BLaER1 treated with 17β-estradiol and CSF1 and Interleukin-3, amounts not matched to agents 10 nM and 100 nM (cell line): ENCODE measurements around the gene BABAM2.
A peak's percentile ranks its signal among the peaks of the same experiment; 100 is the strongest.

Source experiments
- H3K27ac ChIP-seq, 11 experiments: shearing (Covaris generic); formaldehyde crosslinking; 2 replicates each; pipeline ENCODE4 v1.8.1; 2022
- H3K27me3 ChIP-seq, 11 experiments: shearing (Covaris generic); formaldehyde crosslinking; 2 replicates each; pipeline ENCODE4 v1.8.1; 2022
- H3K36me3 ChIP-seq, 11 experiments: shearing (Covaris generic); formaldehyde crosslinking; 2 replicates each; pipeline ENCODE4 v1.8.1; 2022
- H3K4me1 ChIP-seq, 10 experiments: shearing (Covaris generic); formaldehyde crosslinking; 2 replicates each; pipeline ENCODE4 v1.8.1; 2022
- H3K4me2 ChIP-seq, 11 experiments: shearing (Covaris generic); formaldehyde crosslinking; 2 replicates each; pipeline ENCODE4 v1.8.1; 2022
- H3K4me3 ChIP-seq, 10 experiments: shearing (Covaris generic); formaldehyde crosslinking; 2 replicates each; pipeline ENCODE4 v1.8.1; 2022
- H3K9ac ChIP-seq, 11 experiments: shearing (Covaris generic); formaldehyde crosslinking; 2 replicates each; pipeline ENCODE4 v1.8.1; 2022
- H3K9me3 ChIP-seq, 11 experiments: shearing (Covaris generic); formaldehyde crosslinking; replicated peaks in 1 of 11; 2 replicates each; pipeline ENCODE4 v1.8.1; 2022
- H4K20me1 ChIP-seq, 11 experiments: shearing (Covaris generic); formaldehyde crosslinking; 2 replicates each; pipeline ENCODE4 v1.8.1; 2022
- Cebpa-rat ChIP-seq, 11 experiments: shearing (Covaris generic); IDR thresholded peaks; 2 replicates each; pipeline ENCODE4 v1.8.1; 2022

Gene BABAM2

DNA sequence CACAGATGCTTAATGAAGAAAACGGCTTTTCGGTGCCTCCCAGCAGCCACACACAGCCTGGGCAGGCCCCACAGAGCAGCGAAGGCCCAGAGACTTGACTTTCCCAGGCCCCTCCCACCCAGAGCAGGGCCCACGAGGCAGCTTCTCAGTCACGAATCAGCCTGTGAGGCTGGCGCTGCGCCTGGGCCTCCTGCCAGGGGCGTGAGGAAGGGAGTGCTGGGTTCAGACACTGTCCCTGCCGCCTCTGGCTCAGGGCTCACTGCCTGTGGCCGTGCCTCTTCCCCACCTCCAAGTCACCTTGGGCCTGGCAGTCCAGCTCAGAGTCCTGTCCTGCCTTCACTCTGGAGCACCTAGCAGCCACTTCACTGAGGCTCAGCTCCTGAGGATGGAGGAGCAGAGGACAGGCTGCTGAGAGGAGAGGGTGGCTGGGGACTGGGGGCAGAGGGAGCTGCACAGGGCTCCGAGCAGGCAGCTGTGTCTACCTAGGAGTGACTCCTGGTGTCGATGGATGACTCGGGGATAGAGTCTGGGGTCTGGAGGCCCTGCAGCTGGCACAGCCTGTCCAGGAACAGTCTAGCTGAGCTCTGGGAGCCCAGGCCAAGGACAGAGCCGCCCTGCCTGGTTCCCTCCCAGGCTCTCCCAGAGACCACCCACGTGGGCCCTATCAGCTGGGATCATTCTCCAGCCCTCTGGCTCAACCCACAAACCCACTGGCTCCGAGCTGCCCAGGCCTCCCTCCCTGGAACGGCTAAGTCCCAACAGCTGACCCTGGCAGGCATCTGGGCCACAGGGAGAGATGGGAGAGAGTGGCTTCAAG lies 465.8 kb downstream of the BABAM2 start:
- peaks cover 31 to 48% (median 40%) of the 10 kb centered on the region in 10 experiments for H3K4me1 ChIP-seq
- no peak overlapping the region for H3K4me3 ChIP-seq
- H3K27ac ChIP-seq, result peak overlapping the region in 5 of 11 experiments; percentile 3 to 37 (median 30); a peak in 5 of 22 replicates
- no peak for TF ChIP-seq Cebpa-rat (IDR thresholded peaks at IDR 0.05)
- H3K36me3 ChIP-seq, result no peaks in the 10 kb centered on the region
- no peaks in the 10 kb centered on the region for H4K20me1 ChIP-seq
- H3K9ac ChIP-seq, result peak overlapping the region in 4 of 11 experiments; percentile 15 to 44 (median 32); a peak in 5 of 22 replicates
- H3K4me2 ChIP-seq, result peak overlapping the region in 6 of 11 experiments; percentile 4 to 41 (median 24); a peak in 5 of 22 replicates
- H3K9me3 ChIP-seq, result no peaks in the 10 kb centered on the region
- no peaks in the 10 kb centered on the region for H3K27me3 ChIP-seq

DNA sequence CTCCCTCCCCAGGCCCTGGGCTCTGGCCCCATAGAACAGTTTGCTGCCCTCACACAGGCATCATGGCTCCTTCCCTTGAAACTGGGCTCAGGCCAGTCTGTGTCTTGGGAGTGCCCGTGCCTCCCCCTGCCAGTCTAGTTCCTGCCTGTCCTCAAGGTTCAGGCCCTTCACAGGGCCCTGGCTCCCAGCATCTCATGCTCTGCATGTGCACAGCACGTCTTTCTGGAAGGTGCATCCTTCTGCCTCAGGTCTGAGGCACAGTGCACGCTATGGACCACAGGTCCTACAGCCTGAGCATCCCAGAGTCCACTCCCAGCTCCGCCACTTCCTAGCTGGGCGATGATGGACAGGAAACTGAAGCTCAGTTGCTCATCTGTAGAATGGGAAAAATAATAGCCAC lies 466.5 kb downstream of the BABAM2 start:
- Histone ChIP-seq H3K4me1 (peaks cover 39 to 55% (median 47%) of the 10 kb centered on the region in 10 experiments), H3K9ac (no peak overlapping the region), H3K4me3 (no peak overlapping the region), H3K36me3 (no peaks in the 10 kb centered on the region), H3K9me3 (no peaks in the 10 kb centered on the region), H4K20me1 (no peaks in the 10 kb centered on the region), H3K27me3 (no peaks in the 10 kb centered on the region), H3K27ac (peak overlapping the region in 1 of 11 experiments; percentile 30; a peak in 1 of 22 replicates), H3K4me2 (0 out of 22 replicates have a peak overlapping the region, but pooled peaks of 3 of the 11 experiments have one; percentile 5 to 24 (median 23))
- no peak for TF ChIP-seq Cebpa-rat (IDR thresholded peaks at IDR 0.05)

DNA sequence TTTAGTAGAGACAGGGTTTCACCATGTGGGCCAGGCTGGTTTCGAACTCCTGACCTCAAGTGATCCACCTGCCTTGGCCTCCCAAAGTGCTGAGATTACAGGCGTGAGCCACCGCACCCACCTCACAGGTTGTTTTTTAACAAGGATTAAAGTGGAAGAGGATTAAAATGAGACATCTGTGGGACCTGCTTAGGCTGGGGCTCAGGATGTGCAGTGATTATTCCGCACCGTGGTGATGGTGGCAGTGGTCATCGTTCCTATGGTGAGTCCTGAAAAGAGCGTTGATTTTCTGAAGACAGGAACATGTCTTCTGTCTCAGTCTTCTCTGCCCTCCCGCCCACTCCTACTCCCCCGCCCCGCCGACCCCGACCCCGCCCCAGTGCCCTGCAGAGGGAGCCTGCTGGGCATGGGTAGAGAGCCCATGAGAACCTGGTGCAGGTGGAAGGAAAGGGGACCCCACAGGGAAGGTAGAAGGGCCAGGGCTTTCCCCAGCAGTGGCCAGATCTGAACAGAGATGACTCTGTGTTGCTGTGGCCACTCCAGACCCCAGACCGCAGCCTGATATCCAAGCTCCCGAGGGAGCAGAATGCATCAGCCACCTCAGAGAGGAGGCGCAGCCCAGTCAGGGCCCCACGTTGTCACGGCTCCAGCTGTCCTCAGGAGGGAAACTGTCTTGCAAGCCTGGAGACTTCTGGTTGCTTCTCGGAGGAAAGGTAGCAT lies 467.6 kb downstream of the BABAM2 start:
- no peaks in the 10 kb centered on the region for H4K20me1 ChIP-seq
- H3K4me1 ChIP-seq, result peaks cover 50 to 66% (median 58%) of the 10 kb centered on the region in 10 experiments
- no peaks in the 10 kb centered on the region for H3K9me3 ChIP-seq
- H3K9ac ChIP-seq, result peak overlapping the region in 10 of 11 experiments; percentile 36 to 78 (median 66); a peak in 14 of 22 replicates
- H3K27ac ChIP-seq, result peak overlapping the region in 10 of 11 experiments; percentile 66 to 90 (median 80); a peak in 18 of 22 replicates
- no peak for TF ChIP-seq Cebpa-rat (IDR thresholded peaks at IDR 0.05)
- H3K27me3 ChIP-seq, result no peaks in the 10 kb centered on the region
- H3K4me3 ChIP-seq, result no peak overlapping the region
- H3K36me3 ChIP-seq, result no peaks in the 10 kb centered on the region
- peak overlapping the region; percentile 89 to 100 (median 94) for H3K4me2 ChIP-seq

DNA sequence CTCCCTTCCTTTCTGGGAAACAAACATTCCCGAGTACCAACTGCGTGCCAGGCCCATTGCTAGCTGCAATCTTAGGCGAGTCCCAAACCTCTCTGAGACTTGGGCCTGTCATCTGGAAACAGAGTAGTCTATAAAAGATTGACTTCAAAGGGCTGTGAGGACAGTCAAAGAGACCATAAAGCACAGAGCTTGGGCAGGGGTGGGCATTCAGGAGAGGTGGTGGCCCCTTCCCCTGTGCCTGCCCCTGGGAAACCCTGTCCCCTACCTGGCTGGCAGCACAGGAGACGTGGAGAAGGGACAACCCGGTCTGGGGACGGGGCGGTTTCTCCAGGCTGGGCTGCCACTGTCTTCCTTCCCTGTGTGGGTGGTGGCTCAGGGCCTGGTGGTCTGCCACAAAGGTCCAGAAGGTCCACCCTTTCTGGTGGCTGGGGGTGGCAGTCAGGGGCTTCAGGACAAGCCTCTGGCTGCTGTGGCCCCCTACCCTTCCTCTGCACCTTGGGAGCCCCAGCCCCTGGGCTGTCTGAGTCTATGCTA lies 468.2 kb downstream of the BABAM2 start:
- Histone ChIP-seq H3K9ac (peak overlapping the region; percentile 36 to 78 (median 66); a peak in 21 of 22 replicates), H3K27ac (peak overlapping the region; percentile 66 to 90 (median 79)), H3K4me3 (peak overlapping the region in 5 of 10 experiments; percentile 22 to 42 (median 31); a peak in 3 of 20 replicates), H3K36me3 (no peaks in the 10 kb centered on the region), H4K20me1 (no peaks in the 10 kb centered on the region), H3K4me1 (peaks cover 51 to 72% (median 64%) of the 10 kb centered on the region in 10 experiments), H3K4me2 (peak overlapping the region; percentile 89 to 100 (median 94)), H3K9me3 (no peaks in the 10 kb centered on the region), H3K27me3 (no peaks in the 10 kb centered on the region)
- TF ChIP-seq Cebpa-rat (IDR thresholded peaks at IDR 0.05), result no peak

DNA sequence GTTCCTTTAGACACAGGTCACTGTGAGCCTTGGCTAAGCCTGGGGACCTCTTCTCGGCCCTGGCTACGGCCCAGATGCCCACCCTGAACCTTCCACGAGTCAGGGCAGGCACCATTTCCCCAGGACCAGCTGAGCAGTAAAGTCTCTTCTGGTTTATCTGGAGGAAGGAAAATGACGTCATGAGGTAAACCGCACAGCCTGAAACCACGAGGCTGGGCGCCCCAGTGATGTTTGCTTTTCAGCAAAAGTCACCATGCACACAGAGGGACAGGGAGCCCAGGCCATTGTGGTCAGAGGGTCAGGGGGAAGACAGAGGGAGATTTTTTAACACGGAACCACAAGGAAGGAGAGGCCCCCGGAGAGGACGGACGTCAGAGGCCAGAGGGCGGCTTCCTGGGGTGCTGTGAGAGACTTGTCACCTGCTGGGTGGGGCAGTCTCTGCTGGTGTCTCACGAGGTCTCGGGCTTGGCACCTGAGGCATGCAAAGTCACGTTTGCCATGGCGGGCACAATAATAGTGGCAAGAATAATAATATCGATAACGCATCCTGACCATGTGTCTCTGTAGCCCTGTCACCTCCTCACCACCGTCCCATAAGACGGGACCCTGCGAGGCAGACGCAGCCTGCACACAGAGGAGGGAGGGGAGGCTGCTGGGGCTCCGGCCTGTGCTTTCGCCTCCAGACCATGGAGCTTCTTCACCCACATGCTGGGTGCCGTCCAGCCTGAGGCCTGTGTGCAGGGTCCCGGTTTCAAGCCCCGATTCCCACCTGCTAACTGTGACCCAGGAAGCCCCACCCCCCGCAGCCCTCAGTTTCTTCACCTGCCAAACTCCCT lies 468.9 kb downstream of the BABAM2 start:
- H3K9me3 ChIP-seq, result no peaks in the 10 kb centered on the region
- H3K4me1 ChIP-seq, result peaks cover 54 to 77% (median 70%) of the 10 kb centered on the region in 10 experiments
- peak overlapping the region; percentile 36 to 78 (median 66); a peak in 21 of 22 replicates for H3K9ac ChIP-seq
- H3K27me3 ChIP-seq, result no peaks in the 10 kb centered on the region
- no peak for TF ChIP-seq Cebpa-rat (IDR thresholded peaks at IDR 0.05)
- peak overlapping the region in 6 of 10 experiments; percentile 22 to 48 (median 35); a peak in 6 of 20 replicates for H3K4me3 ChIP-seq
- H3K36me3 ChIP-seq, result no peaks in the 10 kb centered on the region
- H3K27ac ChIP-seq, result peak overlapping the region; percentile 66 to 90 (median 79)
- H4K20me1 ChIP-seq, result no peaks in the 10 kb centered on the region
- peak overlapping the region; percentile 89 to 100 (median 94) for H3K4me2 ChIP-seq

DNA sequence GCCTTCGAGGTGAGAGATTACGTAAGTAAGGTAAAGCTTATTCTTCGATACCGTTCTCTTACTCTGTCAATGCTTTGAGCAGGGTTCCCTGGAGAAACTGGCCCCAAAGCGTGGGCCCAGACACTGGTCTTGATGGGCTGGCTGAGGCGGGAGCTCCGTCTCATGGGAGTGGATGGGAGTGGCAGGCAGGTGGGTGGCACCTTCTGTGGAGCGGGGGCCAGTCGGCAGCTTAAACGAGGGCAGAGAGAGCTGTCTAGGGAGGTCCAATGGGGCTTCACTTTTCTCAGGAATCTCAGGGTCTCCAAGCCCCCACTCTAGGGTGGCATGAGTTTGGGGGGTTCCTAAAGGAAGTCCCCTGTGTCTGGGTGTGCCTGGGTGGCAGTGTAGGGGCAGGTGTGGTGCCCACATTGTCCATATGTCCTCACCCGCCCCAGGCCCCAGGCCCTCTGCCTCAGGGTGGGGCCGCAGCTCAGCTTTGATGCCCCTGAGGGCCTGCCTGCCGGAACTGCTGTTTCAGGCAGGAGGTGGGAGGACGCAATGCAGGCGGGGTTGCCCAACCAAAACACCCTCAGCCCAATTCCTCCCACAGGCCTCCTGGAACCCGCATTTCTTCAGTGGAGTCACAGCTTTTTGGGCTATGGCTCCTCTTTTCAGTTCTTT lies 469.7 kb downstream of the BABAM2 start:
- peak overlapping the region; percentile 24 to 71 (median 60); a peak in 20 of 22 replicates for H3K9ac ChIP-seq
- peak overlapping the region in 5 of 10 experiments; percentile 22 to 39 (median 31); a peak in 6 of 20 replicates for H3K4me3 ChIP-seq
- H4K20me1 ChIP-seq, result no peaks in the 10 kb centered on the region
- peaks cover 62 to 85% (median 77%) of the 10 kb centered on the region in 10 experiments for H3K4me1 ChIP-seq
- peak in 8 of 11 experiments; percentile 28 to 93 (median 65); a peak in 11 of 22 replicates for TF ChIP-seq Cebpa-rat (IDR thresholded peaks at IDR 0.05)
- H3K27me3 ChIP-seq, result no peaks in the 10 kb centered on the region
- peak overlapping the region; percentile 89 to 100 (median 94) for H3K4me2 ChIP-seq
- no peaks in the 10 kb centered on the region for H3K36me3 ChIP-seq
- no peaks in the 10 kb centered on the region for H3K9me3 ChIP-seq
- peak overlapping the region; percentile 66 to 84 (median 79) for H3K27ac ChIP-seq

DNA sequence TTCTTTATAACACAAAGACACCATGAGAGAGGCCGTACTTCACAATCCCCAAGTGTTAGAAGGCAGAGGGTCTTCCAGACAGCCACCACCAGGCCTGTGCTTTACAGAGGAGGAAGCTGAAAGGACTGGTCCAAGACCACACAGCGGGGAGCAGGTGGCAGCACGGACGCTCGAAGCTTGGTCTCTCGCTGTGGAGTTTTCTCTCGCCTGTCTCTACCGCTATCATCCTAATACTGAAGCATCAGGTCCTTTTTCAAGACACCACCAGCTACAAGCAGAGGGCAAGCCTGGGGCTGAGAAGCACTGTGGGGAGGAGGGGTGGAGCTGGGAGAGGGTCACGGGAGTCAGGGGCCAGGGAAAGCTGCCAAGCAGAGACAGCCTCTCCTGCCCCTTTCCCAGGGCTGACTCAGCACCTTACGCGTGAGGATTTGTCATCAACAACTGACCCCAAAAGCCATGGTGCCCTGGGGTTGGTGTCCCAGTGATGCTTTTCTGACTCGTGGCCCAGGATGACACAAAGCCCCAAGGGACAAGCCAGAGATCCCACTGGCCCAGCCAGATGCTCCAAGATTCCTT lies 470.3 kb downstream of the BABAM2 start:
- Histone ChIP-seq H3K4me1 (peaks cover 68 to 89% (median 82%) of the 10 kb centered on the region in 10 experiments), H3K9ac (peak overlapping the region; percentile 24 to 71 (median 60); a peak in 17 of 22 replicates), H3K27me3 (no peaks in the 10 kb centered on the region), H3K4me3 (peak overlapping the region in 4 of 10 experiments; percentile 24 to 39 (median 32); a peak in 4 of 20 replicates), H3K27ac (peak overlapping the region; percentile 66 to 84 (median 79)), H3K36me3 (no peaks in the 10 kb centered on the region), H4K20me1 (no peaks in the 10 kb centered on the region), H3K9me3 (no peaks in the 10 kb centered on the region), H3K4me2 (peak overlapping the region; percentile 89 to 100 (median 94))
- TF ChIP-seq Cebpa-rat (IDR thresholded peaks at IDR 0.05), result no peak; a peak in 1 of 22 replicates
